WTC11 (cell line): ENCODE data around the gene CASQ2. TPM values are rescaled to one million over a fixed set of nuclear protein-coding genes. Genes with fewer than 3 reads are reported as not detected.

Experiments
- AFF4 ChIP-seq: sonication (generic); formaldehyde crosslinking; IDR thresholded peaks from 2 replicates; pipeline ENCODE4 v1.8.1; 2023; ENCODE audit warnings: mild to moderate bottlenecking, missing genetic modification reagents, borderline replicate concordance
- CREM ChIP-seq: sonication (generic); formaldehyde crosslinking; IDR thresholded peaks from 2 replicates; pipeline ENCODE4 v1.8.1; 2022; ENCODE audit warnings: mild to moderate bottlenecking, missing genetic modification reagents, moderate library complexity
- E2F1 ChIP-seq: sonication (generic); formaldehyde crosslinking; IDR thresholded peaks from 2 replicates; pipeline ENCODE4 v1.8.0; 2022; ENCODE audit warnings: mild to moderate bottlenecking, missing genetic modification reagents
- ETV6 ChIP-seq: sonication (generic); formaldehyde crosslinking; IDR thresholded peaks from 2 replicates; pipeline ENCODE4 v1.8.1; 2022; ENCODE audit warnings: mild to moderate bottlenecking, missing genetic modification reagents
- HMGXB4 ChIP-seq: sonication (generic); formaldehyde crosslinking; IDR thresholded peaks from 2 replicates; pipeline ENCODE4 v1.8.1; 2023; ENCODE audit warnings: mild to moderate bottlenecking, moderate library complexity, missing genetic modification reagents
- MXD4 ChIP-seq: fragments of 250-450 bp; sonication (Bioruptor Pico); IDR thresholded peaks from 2 replicates; pipeline ENCODE4 v1.8.0; 2021; ENCODE audit warnings: mild to moderate bottlenecking, moderate library complexity, borderline replicate concordance
- NFATC4 ChIP-seq: fragments of 250-450 bp; sonication (Bioruptor Pico); IDR thresholded peaks from 2 replicates; pipeline ENCODE4 v1.9.0; 2021; ENCODE audit warnings: mild to moderate bottlenecking
- PREB ChIP-seq: sonication (generic); formaldehyde crosslinking; IDR thresholded peaks from 2 replicates; pipeline ENCODE4 v1.8.1; 2022; ENCODE audit warnings: mild to moderate bottlenecking, missing genetic modification reagents, moderate library complexity, borderline replicate concordance
- PRRX2 ChIP-seq: fragments of 250-450 bp; sonication (Bioruptor Pico); IDR thresholded peaks from 2 replicates; pipeline ENCODE4 v1.8.0; 2021; ENCODE audit warnings: mild to moderate bottlenecking
- SMAD4 ChIP-seq: sonication (generic); formaldehyde crosslinking; IDR thresholded peaks from 2 replicates; pipeline ENCODE4 v1.8.0; 2022; ENCODE audit warnings: mild to moderate bottlenecking, missing genetic modification reagents
- USF1 ChIP-seq: sonication (generic); formaldehyde crosslinking; IDR thresholded peaks from 2 replicates; pipeline ENCODE4 v1.8.0; 2022; ENCODE audit warnings: mild to moderate bottlenecking, missing genetic modification reagents
- ZBTB43 ChIP-seq: sonication (generic); formaldehyde crosslinking; IDR thresholded peaks from 2 replicates; pipeline ENCODE4 v1.8.1; 2023; ENCODE audit warnings: mild to moderate bottlenecking, missing genetic modification reagents
- ZNF281 ChIP-seq: sonication (generic); formaldehyde crosslinking; IDR thresholded peaks from 2 replicates; pipeline ENCODE4 v1.8.0; 2023; ENCODE audit warnings: mild to moderate bottlenecking, missing genetic modification reagents
- ZNF512 ChIP-seq: sonication (generic); formaldehyde crosslinking; IDR thresholded peaks from 2 replicates; pipeline ENCODE4 v1.8.1; 2022; ENCODE audit warnings: missing genetic modification reagents, borderline replicate concordance
- ZSCAN18 ChIP-seq: fragments of 250-450 bp; sonication (Bioruptor Pico); IDR thresholded peaks from 2 replicates; pipeline ENCODE4 v2.1.2; 2022; ENCODE audit warnings: mild to moderate bottlenecking, moderate library complexity
- total RNA-seq: library from RNA; stranded (reverse); gene quantifications from 3 replicates; pipeline ENCODE4 v1.2.3, GENCODE V29; 2021

Gene CASQ2
- total RNA-seq, 1 experiment from 2014 or later: not detected

- TF ChIP-seq ZSCAN18 (CRISPR knock-in tag) (no peak), USF1 (CRISPR knock-in tag) (no peak), MXD4 (no peak), ZBTB43 (CRISPR knock-in tag) (no peak), PREB (CRISPR knock-in tag) (no peak), ZNF512 (CRISPR knock-in tag) (no peak), ETV6 (CRISPR knock-in tag) (no peak), AFF4 (CRISPR knock-in tag) (no peak), CREM (CRISPR knock-in tag) (no peak), PRRX2 (CRISPR knock-in tag) (no peak), HMGXB4 (CRISPR knock-in tag) (no peak), ZNF281 (CRISPR knock-in tag) (no peak), SMAD4 (CRISPR knock-in tag) (no peak), E2F1 (no peak), NFATC4 (CRISPR knock-in tag) (no peak)
Measured at GRCh38 chr1:115722221-115722620, 46.3 kb downstream of the CASQ2 start (continued).
